Neuronal stem cell (in vitro differentiated cells): ENCODE measurements around the gene TMEM218.
"Not testable (repeated sequence)": the region's sequence is repeated elsewhere in the genome, so short reads cannot be mapped to it uniquely, and the experiment has no call there.

Experiments
- DNase-seq: peaks from one replicate; pipeline ENCODE4 v3.0.0-alpha.2; 2013; ENCODE audit warnings: low spot score
- H2AFZ ChIP-seq: one replicate; pipeline ENCODE4 v1.6.1; 2013; ENCODE audit warnings: mild to moderate bottlenecking, low read length, inconsistent platforms
- H2AK5ac ChIP-seq: 2 replicates; pipeline ENCODE4 v1.6.1; 2013; ENCODE audit warnings: low read depth, mild to moderate bottlenecking, inconsistent platforms, low read length, moderate library complexity, mixed read lengths
- H2BK120ac ChIP-seq: 2 replicates; pipeline ENCODE4 v1.6.1; 2013; ENCODE audit warnings: low read depth, mild to moderate bottlenecking, inconsistent platforms, low read length, moderate library complexity, mixed read lengths
- H2BK12ac ChIP-seq: one replicate; pipeline ENCODE4 v1.6.1; 2013; ENCODE audit warnings: low read length, inconsistent platforms
- H2BK15ac ChIP-seq: 2 replicates; pipeline ENCODE4 v1.6.1; 2013; ENCODE audit warnings: mild to moderate bottlenecking, low read length, inconsistent platforms, mixed read lengths
- H2BK5ac ChIP-seq: one replicate; pipeline ENCODE4 v1.6.1; 2013; ENCODE audit warnings: inconsistent platforms, mild to moderate bottlenecking, low read length, moderate library complexity
- H3K14ac ChIP-seq: one replicate; pipeline ENCODE4 v1.6.1; 2013; ENCODE audit warnings: low read length, inconsistent platforms
- H3K18ac ChIP-seq: 2 replicates; pipeline ENCODE4 v1.6.1; 2013; ENCODE audit warnings: low read length, inconsistent platforms
- H3K23ac ChIP-seq: 2 replicates; pipeline ENCODE4 v1.6.1; 2013; ENCODE audit warnings: low read depth, mild to moderate bottlenecking, mixed read lengths, low read length, inconsistent platforms; ENCODE audit not compliant: poor library complexity
- H3K27ac ChIP-seq: replicated peaks from 3 replicates; pipeline ENCODE4 v1.5.1; 2013; ENCODE audit warnings: low read length, inconsistent platforms
- H3K27me3 ChIP-seq, 3 experiments: 2 replicates each; pipeline ENCODE4 v1.6.1; 2013; ENCODE audit warnings: low read length in 3 of 3, mild to moderate bottlenecking in 2 of 3, inconsistent platforms in 1 of 3, low read depth in 1 of 3, mixed read lengths in 1 of 3, moderate library complexity in 1 of 3; ENCODE audit not compliant: control insufficient read depth in 3 of 3, insufficient read depth in 3 of 3
- H3K36me3 ChIP-seq, 2 donors: replicated peaks in 1 of 2; 2 replicates each; pipeline ENCODE4 v1.6.1; 2013; ENCODE audit warnings: low read length in 2 of 2; ENCODE audit not compliant: control insufficient read depth in 2 of 2, insufficient read depth in 2 of 2
- H3K4ac ChIP-seq: 2 replicates; pipeline ENCODE4 v1.6.1; 2013; ENCODE audit warnings: inconsistent platforms, mild to moderate bottlenecking, low read length, moderate library complexity
- H3K4me1 ChIP-seq, 2 donors: 1 replicate in 1 of 2; 2 replicates in 1 of 2; pipeline ENCODE4 v1.6.1; 2013; ENCODE audit warnings: low read length in 2 of 2, low read depth in 1 of 2; ENCODE audit not compliant: control insufficient read depth in 2 of 2, insufficient read depth in 1 of 2
- H3K4me2 ChIP-seq: one replicate; pipeline ENCODE4 v1.6.1; 2013; ENCODE audit warnings: mild to moderate bottlenecking, low read length, inconsistent platforms; ENCODE audit not compliant: insufficient read depth, poor library complexity, severe bottlenecking
- H3K4me3 ChIP-seq, 2 donors: 2 replicates each; pipeline ENCODE4 v1.5.1; 2013; ENCODE audit warnings: low read length in 2 of 2, mild to moderate bottlenecking in 2 of 2, inconsistent platforms in 1 of 2, moderate library complexity in 1 of 2
- H3K79me1 ChIP-seq: one replicate; pipeline ENCODE4 v1.6.1; 2013; ENCODE audit warnings: low read depth, mild to moderate bottlenecking, inconsistent platforms, low read length, moderate library complexity
- H3K9ac ChIP-seq: one replicate; pipeline ENCODE4 v1.6.1; 2013; ENCODE audit warnings: mild to moderate bottlenecking, low read depth, low read length, inconsistent platforms; ENCODE audit not compliant: poor library complexity
- H3K9me3 ChIP-seq, 2 donors: replicated peaks in 1 of 2; 2 replicates each; pipeline versions ENCODE3 to v1.6.1; 2013; ENCODE audit warnings: low read length in 2 of 2, mild to moderate bottlenecking in 2 of 2, inconsistent platforms in 1 of 2, low read depth in 1 of 2, mixed read lengths in 1 of 2, moderate library complexity in 1 of 2; ENCODE audit not compliant: control insufficient read depth in 2 of 2, insufficient read depth in 1 of 2
- H4K8ac ChIP-seq: one replicate; pipeline ENCODE4 v1.6.1; 2013; ENCODE audit warnings: low read depth, mild to moderate bottlenecking, inconsistent platforms, low read length, moderate library complexity
- H4K91ac ChIP-seq: one replicate; pipeline ENCODE4 v1.6.1; 2013; ENCODE audit warnings: low read length, low read depth, mild to moderate bottlenecking, inconsistent platforms; ENCODE audit not compliant: poor library complexity
- WGBS, 2 donors: extraction: QIAGEN DNeasy Blood & Tissue Kit; methylation state at CpG; one replicate each; pipeline ENCODE4 v1.1.7; 2013; ENCODE audit warnings: missing lambda C conversion rate in 2 of 2, mixed read lengths in 1 of 2; ENCODE audit not compliant: insufficient read length in 2 of 2, insufficient replicate concordance in 1 of 2; ENCODE audit errors: extremely low coverage in 2 of 2; 5-methylcytosine and 5-hydroxymethylcytosine counted together

TMEM218 gene

GRCh38 chr11:125089481-125089880 lies 21.9 kb downstream of the TMEM218 start:
- not testable (repeated sequence) for H4K91ac ChIP-seq, H2BK5ac ChIP-seq, H3K4me2 ChIP-seq, H2BK120ac ChIP-seq, H3K27me3 ChIP-seq, DNase-seq, H3K14ac ChIP-seq, H3K36me3 ChIP-seq, H2BK15ac ChIP-seq, H3K4me3 ChIP-seq, H4K8ac ChIP-seq, H3K18ac ChIP-seq, H3K27ac ChIP-seq, H3K23ac ChIP-seq, H2AFZ ChIP-seq, H2BK12ac ChIP-seq, H3K9me3 ChIP-seq, H3K9ac ChIP-seq, H3K79me1 ChIP-seq, H2AK5ac ChIP-seq, H3K4ac ChIP-seq
- H3K4me1 ChIP-seq: peaks cover 10 to 12% of the 10 kb centered on the region in 2 donors
- WGBS, 2 donors: no CpG with 5 or more reads among the region's 31 CpGs

GRCh38 chr11:125088576-125089455 lies 22.6 kb downstream of the TMEM218 start:
- no peak overlapping the region for H3K9ac ChIP-seq
- H3K14ac ChIP-seq: no peak overlapping the region
- H3K4me2 ChIP-seq: no peak overlapping the region
- WGBS, 2 donors: no CpG with 5 or more reads among the region's 20 CpGs
- peaks cover 10 to 12% of the 10 kb centered on the region in 2 donors for H3K4me1 ChIP-seq
- no peak overlapping the region for H3K23ac ChIP-seq
- no peak overlapping the region for H4K8ac ChIP-seq
- no peak overlapping the region for H2BK12ac ChIP-seq
- DNase-seq: no peak
- H2BK15ac ChIP-seq: peak overlapping the region; percentile 22
- no peaks in the 10 kb centered on the region for H3K9me3 ChIP-seq
- no peak overlapping the region for H3K27ac ChIP-seq
- H2BK120ac ChIP-seq: no peak overlapping the region
- H2AFZ ChIP-seq: no peak overlapping the region
- peaks cover 0 to 2% of the 10 kb centered on the region in 2 donors for H3K36me3 ChIP-seq
- H3K18ac ChIP-seq: no peak overlapping the region
- H3K27me3 ChIP-seq: no peaks in the 10 kb centered on the region
- no peak overlapping the region for H2AK5ac ChIP-seq
- H3K4me3 ChIP-seq: no peak overlapping the region
- no peak overlapping the region for H3K4ac ChIP-seq
- H2BK5ac ChIP-seq: no peak overlapping the region
- H3K79me1 ChIP-seq: no peaks in the 10 kb centered on the region
- no peak overlapping the region for H4K91ac ChIP-seq

- Histone ChIP-seq H3K4me2 (no peak overlapping the region), H3K36me3 (peaks cover 0 to 2% of the 10 kb centered on the region in 2 donors), H4K8ac (no peak overlapping the region), H3K79me1 (no peaks in the 10 kb centered on the region), H4K91ac (no peak overlapping the region), H3K23ac (no peak overlapping the region), H3K14ac (no peak overlapping the region), H3K4ac (no peak overlapping the region), H2BK12ac (no peak overlapping the region), H2AFZ (no peak overlapping the region), H3K9me3 (no peaks in the 10 kb centered on the region), H2BK15ac (no peak overlapping the region), H2AK5ac (no peak overlapping the region), H3K18ac (no peak overlapping the region), H2BK120ac (no peak overlapping the region), H3K27ac (no peak overlapping the region), H3K27me3 (no peaks in the 10 kb centered on the region), H3K4me3 (no peak overlapping the region), H3K9ac (no peak overlapping the region), H3K4me1 (peaks cover 12 to 16% of the 10 kb centered on the region in 2 donors), H2BK5ac (no peak overlapping the region)
- no peak for DNase-seq
- no CpG with 5 or more reads among the region's 2 CpGs for WGBS, 2 donors
Measured at GRCh38 chr11:125088123-125088522, 23.3 kb downstream of the TMEM218 start.

GRCh38 chr11:125086633-125087296 lies 24.7 kb downstream of the TMEM218 start:
- Histone ChIP-seq H2BK15ac (no peak overlapping the region), H3K27me3 (no peaks in the 10 kb centered on the region), H2AFZ (no peak overlapping the region), H3K4me1 (peaks cover 4 to 13% of the 10 kb centered on the region in 2 donors), H3K23ac (no peak overlapping the region), H2BK12ac (no peak overlapping the region), H3K18ac (peak overlapping the region; percentile 11), H3K14ac (no peak overlapping the region), H3K9me3 (no peaks in the 10 kb centered on the region), H2AK5ac (no peak overlapping the region), H4K91ac (peak overlapping the region; percentile 1), H3K4ac (no peak overlapping the region), H3K4me3 (no peak overlapping the region), H3K36me3 (peaks cover 0 to 2% of the 10 kb centered on the region in 2 donors), H3K9ac (no peak overlapping the region), H2BK120ac (no peak overlapping the region), H3K79me1 (no peaks in the 10 kb centered on the region), H3K4me2 (no peak overlapping the region), H4K8ac (no peak overlapping the region), H2BK5ac (no peak overlapping the region), H3K27ac (no peak overlapping the region)
- DNase-seq: no peak
- WGBS, 2 donors: no CpG with 5 or more reads among the region's 14 CpGs
